GM12873 (cell line): Measurements from ENCODE around the gene RAB6A.

Experiments
- CTCF ChIP-seq: IDR thresholded peaks from 2 replicates; pipeline ENCODE4 v1.5.1; 2012; ENCODE audit warnings: low read depth, mild to moderate bottlenecking, moderate library complexity, low read length, control low read depth; ENCODE audit not compliant: insufficient read depth; ENCODE audit errors: missing control alignments

RAB6A gene

GRCh38 chr11:73653996-73654395 is 106.9 kb downstream of the RAB6A start:
- no peak for TF ChIP-seq CTCF

GRCh38 chr11:73652856-73653559 is 107.9 kb downstream of the RAB6A start:
- TF ChIP-seq CTCF, result no peak

- no peak for TF ChIP-seq CTCF
Measured at GRCh38 chr11:73652046-73652730, 108.7 kb downstream of the RAB6A start.

GRCh38 chr11:73651661-73652045 is 109.2 kb downstream of the RAB6A start:
- no peak for TF ChIP-seq CTCF

GRCh38 chr11:73651252-73651651 is 109.6 kb downstream of the RAB6A start:
- TF ChIP-seq CTCF, result no peak

GRCh38 chr11:73650400-73650799 is 110.5 kb downstream of the RAB6A start:
- no peak for TF ChIP-seq CTCF

GRCh38 chr11:73649206-73649605 is 111.7 kb downstream of the RAB6A start:
- TF ChIP-seq CTCF, result no peak
